Lower leg skin (tissue), 3 donors: Measurements from ENCODE around the gene CCDC188.

Experiments
- CTCF ChIP-seq, 3 donors: fragments of 450-650 bp; IDR thresholded peaks; one replicate each; pipeline ENCODE4 v1.5.1; 2016; ENCODE audit warnings: antibody characterized with exemption in 3 of 3, mild to moderate bottlenecking in 3 of 3, moderate library complexity in 2 of 3
- POLR2A ChIP-seq, 2 donors: fragments of 450-650 bp; IDR thresholded peaks; one replicate each; pipeline ENCODE4 v1.6.1; 2016 to 2017; ENCODE audit warnings: antibody characterized with exemption in 2 of 2, mild to moderate bottlenecking in 1 of 2, moderate library complexity in 1 of 2

- TF ChIP-seq CTCF (IDR thresholded peaks at IDR 0.05) = no peak
- TF ChIP-seq POLR2A (IDR thresholded peaks at IDR 0.05) = no peak
These were observed 10.3 kb downstream of the CCDC188 start for GRCh38 chr22:20140521-20140964.
